ENCODE results near the gene DNAH1.

The DNAH1 gene

GRCh38 chr3:52396907-52397591, 80.9 kb downstream of the DNAH1 start:
- Mint-ChIP-seq H3K4me3 (no peak overlapping the region), H3K36me3 (peaks cover 16% of the 10 kb centered on the region), H3K9me3 (no peaks in the 10 kb centered on the region), H3K4me1 (no peaks in the 10 kb centered on the region), H3K27me3 (no peaks in the 10 kb centered on the region), H3K27ac (no peak overlapping the region)
- no peak for DNase-seq (ENCODE audit: low spot score in 2 of 2)
- no peak for ATAC-seq (ENCODE audit: low read depth)

- no peaks in the 10 kb centered on the region for H3K4me1 Mint-ChIP-seq
- DNase-seq (ENCODE audit: low spot score in 2 of 2) (no peak), ATAC-seq (ENCODE audit: low read depth) (no peak)
- H3K27ac Mint-ChIP-seq = no peak overlapping the region
- no peaks in the 10 kb centered on the region for H3K9me3 Mint-ChIP-seq
- no peak overlapping the region for H3K4me3 Mint-ChIP-seq
- H3K27me3 Mint-ChIP-seq = no peaks in the 10 kb centered on the region
- peaks cover 15% of the 10 kb centered on the region for H3K36me3 Mint-ChIP-seq
These were observed 81.7 kb downstream of the DNAH1 start for GRCh38 chr3:52397676-52398399.

GRCh38 chr3:52398670-52399081, 82.6 kb downstream of the DNAH1 start:
- H3K9me3 Mint-ChIP-seq = no peaks in the 10 kb centered on the region
- no peaks in the 10 kb centered on the region for H3K27me3 Mint-ChIP-seq
- ATAC-seq (ENCODE audit: low read depth) = no peak
- H3K36me3 Mint-ChIP-seq = peaks cover 14% of the 10 kb centered on the region
- H3K4me1 Mint-ChIP-seq = no peaks in the 10 kb centered on the region
- H3K4me3 Mint-ChIP-seq = no peak overlapping the region
- no peak for DNase-seq (ENCODE audit: low spot score in 2 of 2)
- no peak overlapping the region for H3K27ac Mint-ChIP-seq

DNA sequence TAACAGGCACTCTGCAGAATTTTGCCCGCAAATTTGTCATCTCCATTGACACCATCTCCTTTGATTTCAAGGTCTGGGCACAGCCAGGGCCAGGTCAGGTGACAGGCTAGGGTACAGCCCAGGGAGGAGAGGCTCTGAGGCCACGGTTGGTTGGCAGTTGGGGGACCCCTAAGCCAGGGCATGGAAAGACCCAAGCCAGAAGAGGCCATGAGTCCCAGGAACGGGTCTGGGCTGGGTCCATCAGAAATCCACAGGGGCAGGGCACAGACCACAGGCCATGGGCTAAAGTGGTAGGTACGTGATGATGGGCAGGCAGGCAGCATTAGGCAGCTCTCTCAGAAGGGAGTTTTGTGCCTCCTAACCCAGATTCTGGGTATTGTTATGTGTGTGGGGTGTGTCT, 83.0 kb downstream of the DNAH1 start:
- Mint-ChIP-seq H3K27me3 (no peaks in the 10 kb centered on the region), H3K27ac (no peak overlapping the region), H3K36me3 (peaks cover 14% of the 10 kb centered on the region), H3K4me3 (no peak overlapping the region), H3K9me3 (no peaks in the 10 kb centered on the region), H3K4me1 (peaks cover 2% of the 10 kb centered on the region)
- DNase-seq (ENCODE audit: low spot score in 2 of 2) = no peak
- no peak for ATAC-seq (ENCODE audit: low read depth)

DNA sequence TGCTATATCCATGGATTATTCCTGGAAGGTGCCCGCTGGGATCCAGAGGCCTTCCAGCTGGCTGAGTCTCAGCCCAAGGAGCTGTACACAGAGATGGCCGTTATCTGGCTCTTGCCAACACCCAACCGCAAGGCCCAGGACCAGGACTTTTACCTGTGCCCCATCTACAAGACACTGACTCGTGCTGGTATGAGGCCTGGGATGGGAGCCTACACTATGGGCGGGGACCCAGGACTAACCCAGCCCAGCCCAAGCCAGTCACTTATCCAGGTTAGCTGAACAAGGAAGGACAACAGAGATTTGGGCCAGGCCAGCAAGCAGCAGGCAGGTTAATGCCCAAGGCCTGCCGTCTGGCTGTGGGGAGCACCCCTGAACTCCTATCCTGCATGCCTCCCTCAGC, 83.5 kb downstream of the DNAH1 start:
- DNase-seq (ENCODE audit: low spot score in 2 of 2) (no peak), ATAC-seq (ENCODE audit: low read depth) (no peak)
- Mint-ChIP-seq H3K27ac (no peak overlapping the region), H3K4me3 (no peak overlapping the region), H3K4me1 (peaks cover 2% of the 10 kb centered on the region), H3K36me3 (peaks cover 12% of the 10 kb centered on the region), H3K27me3 (no peaks in the 10 kb centered on the region), H3K9me3 (no peaks in the 10 kb centered on the region)

GRCh38 chr3:52400275-52400793, 84.2 kb downstream of the DNAH1 start:
- no peak overlapping the region for H3K4me3 Mint-ChIP-seq
- H3K27ac Mint-ChIP-seq = no peak overlapping the region
- peaks cover 18% of the 10 kb centered on the region for H3K36me3 Mint-ChIP-seq
- H3K9me3 Mint-ChIP-seq = no peaks in the 10 kb centered on the region
- H3K27me3 Mint-ChIP-seq = no peaks in the 10 kb centered on the region
- H3K4me1 Mint-ChIP-seq = peaks cover 2% of the 10 kb centered on the region
- DNase-seq (ENCODE audit: low spot score in 2 of 2) (no peak), ATAC-seq (ENCODE audit: low read depth) (no peak)

DNA sequence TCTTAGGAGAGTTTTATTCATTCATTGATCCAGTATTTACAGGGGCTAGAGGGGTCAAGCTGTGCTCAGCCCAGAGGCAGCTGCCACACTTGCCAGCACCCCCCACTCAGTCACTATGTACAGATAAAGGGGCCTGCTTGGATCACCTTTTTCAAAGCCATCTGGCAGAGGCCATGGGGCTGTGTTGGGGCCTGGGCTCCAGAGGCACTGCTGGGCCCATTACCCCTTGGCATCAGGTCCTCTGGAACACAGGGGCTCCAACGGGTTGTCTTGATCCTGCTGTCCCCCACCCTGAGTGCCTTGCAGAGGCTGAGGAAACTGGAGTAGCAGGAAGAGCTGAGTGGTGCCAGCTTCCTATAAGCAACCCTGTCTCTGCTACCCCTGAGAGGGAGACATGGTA, 84.9 kb downstream of the DNAH1 start:
- Mint-ChIP-seq H3K4me1 (peaks cover 2% of the 10 kb centered on the region), H3K27me3 (no peaks in the 10 kb centered on the region), H3K4me3 (no peak overlapping the region), H3K36me3 (peaks cover 19% of the 10 kb centered on the region), H3K27ac (no peak overlapping the region), H3K9me3 (no peaks in the 10 kb centered on the region)
- ATAC-seq (ENCODE audit: low read depth) (no peak), DNase-seq (ENCODE audit: low spot score in 2 of 2) (no peak)

DNA sequence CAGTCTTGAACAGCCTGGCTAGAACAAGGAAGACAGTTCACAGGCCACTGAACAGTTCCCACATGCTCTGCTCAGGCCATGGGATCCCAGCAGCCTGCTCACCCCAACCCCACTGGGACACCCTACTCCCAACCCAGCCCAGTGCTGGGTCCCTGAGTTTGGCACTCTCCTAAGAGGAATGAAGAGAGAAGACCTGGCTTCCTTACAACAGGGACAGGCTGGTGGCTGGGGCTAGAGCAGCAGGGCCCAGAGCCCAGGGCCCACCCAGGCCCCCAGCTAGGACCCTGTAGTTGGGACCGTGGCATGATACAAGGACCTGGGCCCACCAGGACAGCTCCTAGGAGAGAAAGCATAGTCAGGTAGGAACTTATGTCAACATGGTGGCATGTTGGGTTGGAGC, 85.4 kb downstream of the DNAH1 start:
- no peak for ATAC-seq (ENCODE audit: low read depth)
- DNase-seq (ENCODE audit: low spot score in 2 of 2) = no peak
- no peak overlapping the region for H3K4me3 Mint-ChIP-seq
- no peaks in the 10 kb centered on the region for H3K9me3 Mint-ChIP-seq
- H3K4me1 Mint-ChIP-seq = peaks cover 2% of the 10 kb centered on the region
- H3K27me3 Mint-ChIP-seq = no peaks in the 10 kb centered on the region
- no peak overlapping the region for H3K27ac Mint-ChIP-seq
- H3K36me3 Mint-ChIP-seq = peaks cover 19% of the 10 kb centered on the region

DNA sequence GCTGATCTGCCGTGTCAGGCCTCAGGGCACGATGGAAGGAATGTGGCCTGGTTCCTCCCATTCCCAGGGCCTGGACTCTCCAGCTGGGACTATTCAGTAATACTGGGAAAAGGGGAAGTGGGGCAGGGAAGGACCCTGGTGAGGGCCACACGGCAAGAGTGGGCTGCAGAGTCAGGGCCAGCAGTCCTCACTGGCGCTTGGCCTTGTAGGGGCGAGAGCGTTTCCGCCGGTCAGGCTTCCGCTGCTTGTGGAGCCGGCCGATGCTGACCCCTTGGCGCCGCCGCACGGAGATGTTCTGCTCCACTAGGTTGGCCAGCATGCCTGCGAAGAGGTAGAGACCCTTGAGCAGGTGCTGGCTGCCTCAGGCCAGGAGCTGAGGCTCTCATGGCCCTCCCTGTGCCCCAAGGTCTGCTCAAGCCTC, 86.0 kb downstream of the DNAH1 start:
- Mint-ChIP-seq H3K4me3 (no peak overlapping the region), H3K36me3 (peaks cover 21% of the 10 kb centered on the region)

GRCh38 chr3:52402706-52403270, 86.7 kb downstream of the DNAH1 start:
- peaks cover 21% of the 10 kb centered on the region for H3K36me3 Mint-ChIP-seq
- H3K4me1 Mint-ChIP-seq = peaks cover 2% of the 10 kb centered on the region
- H3K27me3 Mint-ChIP-seq = no peaks in the 10 kb centered on the region
- no peaks in the 10 kb centered on the region for H3K9me3 Mint-ChIP-seq
- ATAC-seq (ENCODE audit: low read depth) = no peak
- no peak overlapping the region for H3K27ac Mint-ChIP-seq
- no peak for DNase-seq (ENCODE audit: low spot score in 2 of 2)
- H3K4me3 Mint-ChIP-seq = no peak overlapping the region

More for the DNA sequence above, 86.0 kb downstream of the DNAH1 start:
- ATAC-seq (ENCODE audit: low read depth) (no peak), DNase-seq (ENCODE audit: low spot score in 2 of 2) (no peak)
- H3K4me1 Mint-ChIP-seq = peaks cover 2% of the 10 kb centered on the region
- no peak overlapping the region for H3K27ac Mint-ChIP-seq
- no peaks in the 10 kb centered on the region for H3K9me3 Mint-ChIP-seq
- no peaks in the 10 kb centered on the region for H3K27me3 Mint-ChIP-seq

DNA sequence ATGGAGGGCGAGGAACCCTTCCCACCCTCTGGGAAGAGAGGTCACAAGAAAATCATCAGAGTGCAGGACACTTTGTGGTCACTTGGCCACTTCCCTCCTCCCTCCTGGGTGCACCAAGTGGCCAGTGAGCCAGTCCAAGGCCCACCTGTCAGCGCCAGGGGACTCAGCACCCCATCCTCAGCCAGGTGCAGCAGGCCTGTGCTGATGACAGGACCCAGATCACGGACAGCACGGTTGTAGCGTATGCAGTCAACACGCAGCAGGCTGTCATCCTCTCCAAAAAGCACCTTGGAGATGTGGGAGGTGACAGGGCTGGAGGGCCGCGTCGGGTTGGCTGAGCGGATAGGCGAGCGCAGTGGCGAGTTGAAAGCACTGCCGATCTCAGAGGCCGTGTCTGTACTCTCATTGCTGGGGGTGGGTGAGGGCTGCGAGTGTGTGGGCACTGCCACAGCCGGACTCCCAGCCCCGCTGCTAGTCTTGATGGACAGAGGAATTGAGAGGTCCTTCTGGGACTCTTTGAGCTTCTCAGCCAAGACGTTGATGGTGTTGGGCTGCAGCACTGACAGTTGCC, 87.2 kb downstream of the DNAH1 start:
- H3K27ac Mint-ChIP-seq = no peak overlapping the region
- H3K4me1 Mint-ChIP-seq = peaks cover 5% of the 10 kb centered on the region
- H3K4me3 Mint-ChIP-seq = no peak overlapping the region
- peaks cover 24% of the 10 kb centered on the region for H3K36me3 Mint-ChIP-seq
- H3K27me3 Mint-ChIP-seq = no peaks in the 10 kb centered on the region
- DNase-seq (ENCODE audit: low spot score in 2 of 2) (no peak), ATAC-seq (ENCODE audit: low read depth) (no peak)
- no peaks in the 10 kb centered on the region for H3K9me3 Mint-ChIP-seq

- no peak for DNase-seq (ENCODE audit: low spot score in 2 of 2)
- H3K36me3 Mint-ChIP-seq = peaks cover 24% of the 10 kb centered on the region
- no peak overlapping the region for H3K27ac Mint-ChIP-seq
- no peak for ATAC-seq (ENCODE audit: low read depth)
- H3K27me3 Mint-ChIP-seq = no peaks in the 10 kb centered on the region
- no peaks in the 10 kb centered on the region for H3K9me3 Mint-ChIP-seq
- H3K4me1 Mint-ChIP-seq = peaks cover 9% of the 10 kb centered on the region
- H3K4me3 Mint-ChIP-seq = no peak overlapping the region
These were observed 87.8 kb downstream of the DNAH1 start for GRCh38 chr3:52403955-52404354.

DNA sequence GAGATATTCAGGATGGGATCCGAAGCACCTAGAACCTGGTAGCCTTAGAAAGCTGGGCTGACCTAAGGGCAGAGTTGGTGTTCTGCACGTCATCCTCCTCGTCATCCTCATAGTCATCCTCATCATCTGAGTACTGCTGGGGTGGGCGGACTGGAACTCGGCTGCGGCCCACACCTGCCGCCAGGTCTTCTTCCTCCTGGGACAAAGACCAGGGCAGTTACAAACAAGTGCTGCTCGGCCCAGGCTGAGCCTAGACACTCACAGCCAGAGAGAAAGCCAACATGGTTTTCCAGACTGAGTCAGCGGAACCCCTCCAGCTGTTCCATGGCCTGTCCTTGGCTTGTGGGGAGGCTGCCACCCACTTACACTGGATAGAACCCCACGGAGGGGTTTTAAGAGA, 88.3 kb downstream of the DNAH1 start:
- H3K27ac Mint-ChIP-seq = no peak overlapping the region
- H3K9me3 Mint-ChIP-seq = no peaks in the 10 kb centered on the region
- H3K36me3 Mint-ChIP-seq = peaks cover 24% of the 10 kb centered on the region
- ATAC-seq (ENCODE audit: low read depth) = no peak
- DNase-seq (ENCODE audit: low spot score in 2 of 2) = no peak
- peaks cover 14% of the 10 kb centered on the region for H3K4me1 Mint-ChIP-seq
- no peaks in the 10 kb centered on the region for H3K27me3 Mint-ChIP-seq
- H3K4me3 Mint-ChIP-seq = no peak overlapping the region

GRCh38 chr3:52405066-52405465, 88.9 kb downstream of the DNAH1 start:
- DNase-seq (ENCODE audit: low spot score in 2 of 2) (no peak), ATAC-seq (ENCODE audit: low read depth) (no peak)
- Mint-ChIP-seq H3K4me3 (no peak overlapping the region), H3K4me1 (peaks cover 15% of the 10 kb centered on the region), H3K27ac (no peak overlapping the region), H3K36me3 (peaks cover 24% of the 10 kb centered on the region), H3K9me3 (no peaks in the 10 kb centered on the region), H3K27me3 (no peaks in the 10 kb centered on the region)

All from memory B cell (primary cell).